ENCODE measurements around the gene LIN37. TPM values are rescaled to one million over a fixed set of nuclear protein-coding genes. Genes with fewer than 3 reads are reported as not detected.

Gene LIN37
- total and polyA plus RNA-seq, 2 of the 13 experiments (the other 11 are each of a cell fraction or from before 2014, with no cell fraction given) = 6.3 to 8.7 TPM

- TF ChIP-seq ZNF784 (CRISPR knock-in tag; IDR thresholded peaks at IDR 0.05; ENCODE audit: borderline replicate concordance) = no peak
- TF ChIP-seq SRSF9 (IDR thresholded peaks at IDR 0.05; ENCODE audit: borderline replicate concordance, insufficient read depth, low read depth, low read length, poor library complexity, severe bottlenecking) = no peak
- no peak for TF ChIP-seq RFXANK (CRISPR knock-in tag; IDR thresholded peaks at IDR 0.05)
- TF ChIP-seq BRD4 (CRISPR knock-in tag; IDR thresholded peaks at IDR 0.05) = no peak
- no peak for TF ChIP-seq GABPA (IDR thresholded peaks at IDR 0.05; ENCODE audit: low read depth, low read length)
- TF ChIP-seq GABPA (CRISPR knock-in tag; IDR thresholded peaks at IDR 0.05; ENCODE audit: low read depth) = no peak
- no peak for TF ChIP-seq HNRNPLL (IDR thresholded peaks at IDR 0.05; ENCODE audit: low read depth, low read length, poor library complexity, severe bottlenecking)
- no peak for TF ChIP-seq TOE1 (CRISPR knock-in tag; IDR thresholded peaks at IDR 0.05)
Observed at GRCh38 chr19:35742121-35742724, 6.2 kb upstream of the LIN37 start, which contains the start of gene IGFLR1 (continued).

- intact Hi-C loops (cut with micrococcal nuclease; ENCODE audit: unreplicated experiment) = loop anchor here (1.0 to 10.0 kb wide), 2 partner anchors 49 to 187 kb away; no protein-coding TSS in a partner anchor
- Histone ChIP-seq H3K4me3 (replicated peaks in 1 of 3; ENCODE audit: insufficient read depth in 1 of 3, low read depth in 2 of 3, low read length in 3 of 3) (peak overlapping the region in 2 of 3 experiments; percentile 82 to 88; a peak in 4 of 6 replicates), H3K79me2 (ENCODE audit: insufficient read depth, low read length) (peaks cover 12% of the 10 kb centered on the region), H2AFZ (ENCODE audit: low read length) (no peak overlapping the region), H4K20me1 (ENCODE audit: insufficient read depth, low read length) (no peaks in the 10 kb centered on the region), H3K36me3 (replicated peaks in 1 of 2; ENCODE audit: control insufficient read depth in 1 of 2, insufficient read depth in 2 of 2, low read length in 2 of 2) (peaks cover 4% of the 10 kb centered on the region in 2 experiments; a peak in 3 of 5 replicates), H3K4me2 (ENCODE audit: low read depth, low read length) (peak overlapping the region; percentile 94), H3K27ac (ENCODE audit: extremely low read length, insufficient read depth, low read length) (no peak overlapping the region), H3K9ac (ENCODE audit: insufficient read depth, low read depth, low read length) (peak overlapping the region; percentile 84; the same call in 1 of the 2 replicates), H3K9me3 (ENCODE audit: low read length) (no peaks in the 10 kb centered on the region), H3K27me3 (ENCODE audit: control insufficient read depth in 1 of 2, insufficient read depth in 2 of 2, low read length in 2 of 2) (no peaks in the 10 kb centered on the region; a peak in 1 of 5 replicates), H3K4me1 (ENCODE audit: insufficient read depth, low read length) (peaks cover 48% of the 10 kb centered on the region)
- ChIA-PET POLR2A (interaction anchor here (0.8 to 1.9 kb wide), 4 partner anchors 42 to 233 kb away, joined by 3 to 8 read pairs (median 4); no protein-coding TSS in a partner anchor), CTCF (ENCODE audit: low intra/inter-chr PET ratio, low total read pairs) (no interaction called here)
- in situ Hi-C loops (cut with HindIII; ENCODE audit: extremely low pct_ligation_motif_present, low pct_unique_long_range_greater_than_20kb) = no loop called here
- FAIRE-seq (no peak), ATAC-seq (no peak), DNase-seq (ENCODE audit: low spot score) (no peak)
- 91% methylated on average over 14 of the region's 19 CpGs for WGBS (ENCODE audit: low lambda C conversion rate)
- no TSS peak for BruUV-seq (replicated peaks)
- TF ChIP-seq STAG1 (CRISPR knock-in tag; IDR thresholded peaks at IDR 0.05) = no peak
- TF ChIP-seq ZFP1 (CRISPR knock-in tag; IDR thresholded peaks at IDR 0.05) = no peak
- no peak for TF ChIP-seq DDIT3 (CRISPR knock-in tag; IDR thresholded peaks at IDR 0.05)
- TF ChIP-seq ZNF414 (CRISPR knock-in tag; IDR thresholded peaks at IDR 0.05) = no peak
- no peak for TF ChIP-seq ZNF513 (CRISPR knock-in tag; conservative IDR thresholded peaks at IDR 0.05)
- TF ChIP-seq ZBTB10 (CRISPR knock-in tag; IDR thresholded peaks at IDR 0.05; ENCODE audit: borderline replicate concordance) = no peak
- TF ChIP-seq CEBPG (CRISPR knock-in tag; IDR thresholded peaks at IDR 0.05) = no peak
- TF ChIP-seq BORCS8-MEF2B (CRISPR knock-in tag; IDR thresholded peaks at IDR 0.05) = no peak
Observed at GRCh38 chr19:35743640-35744429, 4.5 kb upstream of the LIN37 start.
